ENCODE results near the gene SP2.

The SP2 gene

GRCh38 chr17:47914306-47914948 lies 18.4 kb downstream of the SP2 start:
- no peak for TF ChIP-seq CTCF (IDR thresholded peaks at IDR 0.05)

GRCh38 chr17:47915776-47916398 lies 19.9 kb downstream of the SP2 start:
- no peak for TF ChIP-seq CTCF (IDR thresholded peaks at IDR 0.05)

GRCh38 chr17:47916489-47917208 lies 20.6 kb downstream of the SP2 start:
- TF ChIP-seq CTCF (IDR thresholded peaks at IDR 0.05) = no peak

- TF ChIP-seq CTCF (IDR thresholded peaks at IDR 0.05) = no peak
These were observed 21.5 kb downstream of the SP2 start for GRCh38 chr17:47917581-47917980.

- no peak for TF ChIP-seq CTCF (IDR thresholded peaks at IDR 0.05)
These were observed 22.0 kb downstream of the SP2 start for GRCh38 chr17:47918006-47918405.

- no peak for TF ChIP-seq CTCF (IDR thresholded peaks at IDR 0.05)
These were observed 23.0 kb downstream of the SP2 start for GRCh38 chr17:47918991-47919390.

- TF ChIP-seq CTCF (IDR thresholded peaks at IDR 0.05) = no peak
These were observed 29.0 kb downstream of the SP2 start for GRCh38 chr17:47924785-47925677.

All from LNCAP (cell line).